GM18505 (cell line): ENCODE data around the gene RPS26.
"Not testable (repeated sequence)": the region's sequence is repeated elsewhere in the genome, so short reads cannot be mapped to it uniquely, and the experiment has no call there.

Source experiments
- ATAC-seq: cut with Tn5 transposase; IDR thresholded peaks from one replicate; pipeline ENCODE4 v1.9.1; 2021; ENCODE audit not compliant: unreplicated experiment
- POLR2A ChIP-seq: IDR thresholded peaks from 4 replicates; pipeline ENCODE4 v1.6.1; 2011; ENCODE audit warnings: borderline replicate concordance; ENCODE audit not compliant: insufficient read depth, insufficient read length; ENCODE audit errors: extremely low read depth

The RPS26 gene

DNA sequence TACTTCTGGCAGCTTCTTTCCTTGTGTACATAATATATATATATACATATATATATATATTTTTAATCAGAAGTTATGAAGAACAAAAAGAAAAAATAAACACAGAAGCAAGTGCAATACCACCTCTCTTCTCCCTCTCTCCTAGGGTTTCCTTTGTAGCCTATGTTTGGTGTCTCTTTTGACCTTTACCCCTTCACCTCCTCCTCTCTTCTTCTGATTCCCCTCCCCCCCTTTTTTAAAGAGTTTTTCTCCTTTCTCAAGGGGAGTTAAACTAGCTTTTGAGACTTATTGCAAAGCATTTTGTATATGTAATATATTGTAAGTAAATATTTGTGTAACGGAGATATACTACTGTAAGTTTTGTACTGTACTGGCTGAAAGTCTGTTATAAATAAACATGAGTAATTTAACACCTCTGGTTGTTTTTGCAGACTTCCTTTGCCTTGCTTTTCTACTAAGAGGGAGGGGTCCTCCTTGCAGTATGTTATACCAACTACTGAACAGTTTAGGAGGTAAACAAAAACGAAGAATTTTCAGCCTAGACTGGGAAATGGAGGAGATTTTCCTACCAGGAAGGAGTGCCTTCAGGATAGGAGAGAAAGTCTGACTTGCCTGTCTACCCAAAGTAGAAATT, 3.6 kb upstream of the RPS26 start:
- TF ChIP-seq POLR2A = no peak
- ATAC-seq = no peak

DNA sequence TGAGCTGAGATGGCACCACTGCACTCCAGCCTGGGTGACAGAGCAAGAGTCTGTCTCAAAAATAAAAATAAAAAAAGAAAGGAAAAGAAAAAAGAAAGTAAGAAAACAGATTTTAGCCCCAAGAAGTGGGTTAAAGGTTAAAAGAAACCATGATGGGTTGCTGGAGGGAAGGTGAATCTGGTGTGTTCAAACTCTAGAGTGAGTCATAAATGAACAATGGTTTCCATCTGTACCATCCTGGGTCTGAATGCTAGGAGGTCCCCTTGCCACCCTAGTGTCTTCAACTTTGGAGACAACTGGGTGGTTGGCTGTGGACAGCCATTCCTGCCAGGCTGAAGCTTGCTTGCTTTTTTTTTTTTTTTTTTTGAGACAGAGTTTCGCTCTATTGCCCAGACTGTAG, 1.6 kb upstream of the RPS26 start:
- no peak for ATAC-seq
- TF ChIP-seq POLR2A = no peak

DNA sequence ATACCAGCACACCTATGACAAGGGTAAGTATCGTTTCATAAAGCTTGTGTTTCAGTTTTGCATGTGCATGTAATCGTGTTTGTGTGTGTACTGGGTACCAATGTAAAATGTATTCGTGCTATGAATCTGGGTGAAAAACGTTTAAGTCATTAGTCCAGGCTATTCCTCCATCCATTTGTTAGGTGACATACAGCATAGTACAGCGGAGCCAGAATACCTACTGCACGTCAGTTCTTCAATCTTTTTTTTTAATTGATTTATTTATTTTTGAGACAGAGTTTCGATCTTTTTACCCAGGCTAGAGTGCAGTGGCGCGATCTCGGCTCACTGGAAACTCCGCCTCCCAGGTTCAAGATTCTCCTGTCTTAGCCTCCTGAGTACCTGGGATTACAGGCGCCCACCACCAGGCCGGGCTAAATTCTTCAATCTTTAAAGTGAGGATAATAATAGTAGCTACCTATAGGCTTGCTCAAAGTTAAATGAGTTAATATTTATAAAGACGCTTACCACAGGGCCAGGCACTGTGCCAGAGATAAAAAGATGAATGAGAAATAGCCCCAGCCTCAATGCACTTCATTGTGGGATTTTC, 661 bp upstream of the RPS26 start:
- peak; percentile 10 for ATAC-seq
- no peak for TF ChIP-seq POLR2A

GRCh38 chr12:56042430-56042813, 704 bp downstream of the RPS26 start:
- not testable (repeated sequence) for ATAC-seq

- TF ChIP-seq POLR2A = no peak
- no peak for ATAC-seq
Observed at GRCh38 chr12:56042843-56043242, 1.1 kb downstream of the RPS26 start.

DNA sequence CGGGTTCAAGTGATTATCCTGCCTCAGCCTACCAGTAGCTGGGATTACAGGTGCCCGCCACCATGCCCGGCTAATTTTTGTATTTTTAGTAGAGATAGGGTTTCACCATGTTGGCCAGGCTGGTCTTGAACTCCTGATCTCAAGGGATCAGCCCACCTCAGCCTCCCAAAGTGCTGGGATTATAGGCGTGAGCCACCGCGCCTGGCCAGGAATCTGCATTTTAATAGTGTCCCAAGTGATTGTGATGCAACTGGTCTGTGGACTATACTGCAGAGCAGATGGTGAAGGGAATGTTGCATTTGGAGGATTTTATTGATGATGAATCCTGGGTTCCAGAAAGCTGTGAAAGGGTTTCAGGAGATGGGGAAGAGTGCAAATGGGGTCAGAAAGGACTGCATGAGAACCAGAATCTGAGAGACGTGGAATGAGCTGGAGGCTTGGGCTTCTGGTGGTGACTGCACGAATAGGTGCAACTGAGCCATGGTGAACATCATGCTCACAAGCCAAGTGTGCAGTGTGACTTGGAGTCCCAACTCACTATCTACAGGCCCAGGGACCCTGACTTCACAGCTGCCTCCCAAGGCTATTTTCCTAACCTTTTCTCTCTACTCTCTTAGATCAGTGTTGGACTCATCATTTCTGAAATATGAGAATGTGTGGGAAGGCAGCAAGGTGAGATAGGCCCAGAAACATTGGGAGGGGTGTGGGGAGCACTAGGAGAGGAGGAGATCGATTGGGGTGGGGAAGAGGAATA, 4.5 kb downstream of the RPS26 start:
- TF ChIP-seq POLR2A = peak; percentile 32

DNA sequence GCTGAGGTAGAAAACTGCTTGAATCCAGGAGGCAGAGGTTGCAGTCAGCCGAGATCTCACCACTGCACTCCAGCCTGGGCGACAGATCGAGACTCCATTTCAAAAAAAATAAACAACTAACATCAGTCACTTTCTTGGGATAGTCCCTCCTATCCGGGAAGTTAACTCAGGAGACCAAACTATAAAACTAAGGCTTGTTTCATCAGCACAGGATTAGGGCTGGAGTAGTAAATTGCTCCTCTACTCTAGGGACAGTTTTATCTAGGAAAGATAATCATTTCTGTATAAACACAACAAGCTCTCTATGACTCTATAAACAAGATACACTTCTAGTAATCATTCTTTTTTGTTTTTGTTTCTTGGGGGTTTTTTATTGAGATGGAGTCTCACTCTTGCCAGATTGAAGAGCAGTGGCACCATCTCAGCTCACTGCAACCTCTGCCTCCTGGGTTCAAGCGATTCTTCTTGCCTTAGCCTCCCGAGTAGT, 11.7 kb downstream of the RPS26 start:
- no peak for TF ChIP-seq POLR2A
- no peak for ATAC-seq

More for the DNA sequence above, 4.5 kb downstream of the RPS26 start:
- no peak for ATAC-seq

- ATAC-seq = not testable (repeated sequence)
Observed at GRCh38 chr12:56059964-56060363, 18.2 kb downstream of the RPS26 start.

GRCh38 chr12:56061982-56062381, 20.3 kb downstream of the RPS26 start:
- TF ChIP-seq POLR2A = no peak
- no peak for ATAC-seq

DNA sequence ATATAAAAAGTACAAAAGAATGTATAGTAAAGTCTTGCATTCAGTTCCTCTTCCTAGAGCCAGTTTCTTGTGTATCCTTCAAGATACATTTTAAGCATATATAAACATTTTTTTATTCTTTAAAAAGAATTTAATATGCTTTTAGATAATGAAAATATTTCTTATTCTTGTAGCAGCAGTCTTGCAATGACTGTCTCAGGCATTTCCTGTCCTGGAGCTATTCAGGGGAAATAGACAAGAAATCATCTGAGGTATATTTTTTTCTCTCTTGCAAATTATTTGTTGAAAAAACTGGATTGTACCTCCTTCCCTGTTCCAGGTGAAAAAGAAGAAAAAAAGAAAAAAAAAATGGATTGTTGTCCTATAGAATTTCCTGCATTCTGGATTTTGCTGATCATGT, 21.3 kb downstream of the RPS26 start:
- ATAC-seq = no peak
- no peak for TF ChIP-seq POLR2A

- no peak for ATAC-seq
- no peak for TF ChIP-seq POLR2A
Observed at GRCh38 chr12:56071648-56072047, 29.9 kb downstream of the RPS26 start.

DNA sequence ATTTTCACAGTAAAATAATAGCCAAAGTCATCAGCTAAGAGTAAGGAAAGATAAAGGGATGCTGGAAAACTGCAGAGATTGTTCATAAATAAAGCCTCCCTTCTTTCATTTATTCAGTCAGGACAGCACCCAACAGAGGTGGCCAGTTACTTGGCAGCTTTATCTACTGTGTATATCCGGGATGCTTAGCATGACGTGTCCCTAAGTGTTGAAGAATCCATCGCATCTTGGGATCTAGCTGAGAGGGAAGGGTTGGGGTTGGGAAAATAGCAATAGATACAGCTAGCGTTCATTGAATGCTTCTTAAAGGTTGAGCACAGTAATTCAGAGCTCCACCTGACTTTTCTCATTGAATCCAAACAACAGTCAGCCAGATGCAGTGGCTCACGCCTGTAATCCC, 32.7 kb downstream of the RPS26 start:
- ATAC-seq = no peak
- TF ChIP-seq POLR2A = no peak

GRCh38 chr12:56077966-56078365, 36.2 kb downstream of the RPS26 start:
- not testable (repeated sequence) for ATAC-seq

GRCh38 chr12:56078427-56078826, 36.7 kb downstream of the RPS26 start:
- ATAC-seq = no peak
- TF ChIP-seq POLR2A = no peak
